BJ (cell line): ENCODE results near the gene SORCS1. TPM values are rescaled to one million over a fixed set of nuclear protein-coding genes. Genes with fewer than 3 reads are reported as not detected.

Experiments used
- CTCF ChIA-PET: fragments of 350-600 bp; formaldehyde crosslinking; extraction: SDS; loops from one replicate; lab custom pipeline; 2021; ENCODE audit warnings: antibody characterized with exemption, inconsistent platforms; lab: Yijun Ruan, JAX
- POLR2A ChIA-PET: fragments of 300-600 bp; sonication (Branson Sonifier 250); formaldehyde crosslinking; extraction: SDS; loops from one replicate; lab custom pipeline; 2021; ENCODE audit warnings: antibody characterized with exemption; lab: Charles Lee
- DNase-seq: peaks from one replicate; pipeline ENCODE4 v3.0.0-alpha.2; 2011; ENCODE audit warnings: low read depth
- H3K27me3 ChIP-seq: 2 replicates; pipeline ENCODE4 v1.6.0; 2011; ENCODE audit warnings: low read length; ENCODE audit not compliant: control insufficient read depth, insufficient read depth
- H3K36me3 ChIP-seq: 2 replicates; pipeline ENCODE4 v1.5.1; 2011; ENCODE audit warnings: low read length; ENCODE audit not compliant: control insufficient read depth, insufficient read depth
- H3K4me3 ChIP-seq: 2 replicates; pipeline ENCODE4 v1.5.1; 2011; ENCODE audit warnings: low read depth, mild to moderate bottlenecking, control low read depth, low read length
- CTCF ChIP-seq: IDR thresholded peaks from 2 replicates; pipeline ENCODE4 v1.5.1; 2011; ENCODE audit warnings: low read depth, mild to moderate bottlenecking, control low read depth, inconsistent platforms, low read length, moderate library complexity; ENCODE audit not compliant: insufficient read depth
- polyA plus RNA-seq: library from polyadenylated mRNA; depleted of rRNA; stranded (reverse); fragments of >200 nt; gene quantifications from 2 replicates; pipeline ENCODE4 v1.2.3, GENCODE V29; 2011

The SORCS1 gene
- polyA plus RNA-seq, 1 experiment: 0.01 TPM

- Histone ChIP-seq H3K4me3 (no peak overlapping the region), H3K36me3 (no peaks in the 10 kb centered on the region), H3K27me3 (no peaks in the 10 kb centered on the region)
- ChIA-PET CTCF (no interaction called here), POLR2A (no interaction called here)
- DNase-seq: no peak
- TF ChIP-seq CTCF: no peak
Measured at GRCh38 chr10:106991091-106991490, 173.4 kb downstream of the SORCS1 start.

- DNase-seq: no peak
- Histone ChIP-seq H3K27me3 (no peaks in the 10 kb centered on the region), H3K4me3 (no peak overlapping the region), H3K36me3 (no peaks in the 10 kb centered on the region)
- ChIA-PET POLR2A (no interaction called here), CTCF (no interaction called here)
- no peak for TF ChIP-seq CTCF
Measured at GRCh38 chr10:106987362-106987761, 177.1 kb downstream of the SORCS1 start.

GRCh38 chr10:106982268-106982667 is 182.2 kb downstream of the SORCS1 start:
- Histone ChIP-seq H3K36me3 (no peaks in the 10 kb centered on the region), H3K4me3 (no peak overlapping the region), H3K27me3 (no peaks in the 10 kb centered on the region)
- no peak for TF ChIP-seq CTCF
- CTCF ChIA-PET: no interaction called here
- DNase-seq: no peak
- POLR2A ChIA-PET: no interaction called here

- TF ChIP-seq CTCF: no peak
- DNase-seq: no peak
- POLR2A ChIA-PET: no interaction called here
- Histone ChIP-seq H3K36me3 (no peaks in the 10 kb centered on the region), H3K4me3 (no peak overlapping the region), H3K27me3 (no peaks in the 10 kb centered on the region)
- CTCF ChIA-PET: no interaction called here
Measured at GRCh38 chr10:106981452-106982075, 182.9 kb downstream of the SORCS1 start.

- ChIA-PET CTCF (no interaction called here), POLR2A (no interaction called here)
- Histone ChIP-seq H3K4me3 (no peak overlapping the region), H3K27me3 (no peaks in the 10 kb centered on the region), H3K36me3 (no peaks in the 10 kb centered on the region)
- no peak for TF ChIP-seq CTCF
- DNase-seq: no peak
Measured at GRCh38 chr10:106980495-106981451, 183.7 kb downstream of the SORCS1 start.
